ENCODE measurements around the gene METRN.

DNA sequence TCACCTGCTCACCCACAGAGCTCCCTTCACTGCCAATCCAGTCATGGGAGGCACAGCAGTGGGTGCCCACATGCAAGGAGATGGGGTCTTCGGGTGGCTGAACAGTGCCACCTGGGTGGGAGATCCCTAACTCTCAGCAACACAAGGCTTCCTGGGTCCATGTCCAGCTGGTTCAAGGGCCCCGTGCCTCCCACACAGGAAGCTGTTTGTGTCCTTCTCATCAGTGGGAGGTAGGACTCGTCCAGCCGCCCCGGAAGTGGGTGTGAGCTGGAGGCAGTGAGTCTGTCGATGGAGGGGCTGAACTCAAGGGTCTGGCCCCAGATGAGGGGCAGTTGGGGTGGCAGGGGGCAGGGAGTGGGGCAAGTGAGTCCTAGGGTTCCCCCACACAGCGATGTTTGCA, 10.9 kb upstream of the METRN start:
- TF ChIP-seq, protein P1, sequence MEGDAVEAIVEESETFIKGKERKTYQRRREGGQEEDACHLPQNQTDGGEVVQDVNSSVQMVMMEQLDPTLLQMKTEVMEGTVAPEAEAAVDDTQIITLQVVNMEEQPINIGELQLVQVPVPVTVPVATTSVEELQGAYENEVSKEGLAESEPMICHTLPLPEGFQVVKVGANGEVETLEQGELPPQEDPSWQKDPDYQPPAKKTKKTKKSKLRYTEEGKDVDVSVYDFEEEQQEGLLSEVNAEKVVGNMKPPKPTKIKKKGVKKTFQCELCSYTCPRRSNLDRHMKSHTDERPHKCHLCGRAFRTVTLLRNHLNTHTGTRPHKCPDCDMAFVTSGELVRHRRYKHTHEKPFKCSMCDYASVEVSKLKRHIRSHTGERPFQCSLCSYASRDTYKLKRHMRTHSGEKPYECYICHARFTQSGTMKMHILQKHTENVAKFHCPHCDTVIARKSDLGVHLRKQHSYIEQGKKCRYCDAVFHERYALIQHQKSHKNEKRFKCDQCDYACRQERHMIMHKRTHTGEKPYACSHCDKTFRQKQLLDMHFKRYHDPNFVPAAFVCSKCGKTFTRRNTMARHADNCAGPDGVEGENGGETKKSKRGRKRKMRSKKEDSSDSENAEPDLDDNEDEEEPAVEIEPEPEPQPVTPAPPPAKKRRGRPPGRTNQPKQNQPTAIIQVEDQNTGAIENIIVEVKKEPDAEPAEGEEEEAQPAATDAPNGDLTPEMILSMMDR (IDR thresholded peaks at IDR 0.05), result no peak
- TF ChIP-seq POLR2A (IDR thresholded peaks at IDR 0.05), result no peak
